ENCODE data around the gene TUBB4B. TPM values are rescaled to one million over a fixed set of nuclear protein-coding genes. Genes with fewer than 3 reads are reported as not detected.

TUBB4B gene
- total and polyA plus RNA-seq, 2 donors from 2014 or later, result 258 to 394 TPM

GRCh38 chr9:137194909-137195308 is 46.2 kb upstream of the TUBB4B start:
- Histone ChIP-seq H3K9ac (ENCODE audit: low read length in 3 of 3) (peak overlapping the region in 1 of 3 donors; percentile 19), H3K27me3 (ENCODE audit: control insufficient read depth, insufficient read depth, low read length) (no peaks in the 10 kb centered on the region), H3K4me3 (ENCODE audit: low read length in 3 of 3) (no peak overlapping the region), H3K27ac (ENCODE audit: low read depth in 2 of 2, low read length in 2 of 2) (peak overlapping the region in 1 of 2 donors; percentile 65), H3K36me3 (ENCODE audit: control insufficient read depth in 2 of 3, insufficient read depth in 3 of 3, low read length in 3 of 3) (peaks cover 0 to 9% (median 4%) of the 10 kb centered on the region in 3 donors), H3K9me3 (ENCODE audit: control insufficient read depth in 2 of 3, insufficient read depth in 1 of 3, low read length in 3 of 3) (no peaks in the 10 kb centered on the region), H3K4me1 (ENCODE audit: control insufficient read depth in 2 of 3, insufficient read depth in 2 of 3, low read depth in 1 of 3, low read length in 3 of 3) (peaks cover 0 to 55% (median 17%) of the 10 kb centered on the region in 3 donors)
- DNase-seq, result no peak
- intact Hi-C loops (cut with DNase I), result no loop called here
- no peak for FAIRE-seq
- TF ChIP-seq, protein P1, sequence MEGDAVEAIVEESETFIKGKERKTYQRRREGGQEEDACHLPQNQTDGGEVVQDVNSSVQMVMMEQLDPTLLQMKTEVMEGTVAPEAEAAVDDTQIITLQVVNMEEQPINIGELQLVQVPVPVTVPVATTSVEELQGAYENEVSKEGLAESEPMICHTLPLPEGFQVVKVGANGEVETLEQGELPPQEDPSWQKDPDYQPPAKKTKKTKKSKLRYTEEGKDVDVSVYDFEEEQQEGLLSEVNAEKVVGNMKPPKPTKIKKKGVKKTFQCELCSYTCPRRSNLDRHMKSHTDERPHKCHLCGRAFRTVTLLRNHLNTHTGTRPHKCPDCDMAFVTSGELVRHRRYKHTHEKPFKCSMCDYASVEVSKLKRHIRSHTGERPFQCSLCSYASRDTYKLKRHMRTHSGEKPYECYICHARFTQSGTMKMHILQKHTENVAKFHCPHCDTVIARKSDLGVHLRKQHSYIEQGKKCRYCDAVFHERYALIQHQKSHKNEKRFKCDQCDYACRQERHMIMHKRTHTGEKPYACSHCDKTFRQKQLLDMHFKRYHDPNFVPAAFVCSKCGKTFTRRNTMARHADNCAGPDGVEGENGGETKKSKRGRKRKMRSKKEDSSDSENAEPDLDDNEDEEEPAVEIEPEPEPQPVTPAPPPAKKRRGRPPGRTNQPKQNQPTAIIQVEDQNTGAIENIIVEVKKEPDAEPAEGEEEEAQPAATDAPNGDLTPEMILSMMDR (IDR thresholded peaks at IDR 0.05; ENCODE audit: borderline replicate concordance, extremely low read depth, insufficient read depth), result no peak

GRCh38 chr9:137195525-137196220 is 45.4 kb upstream of the TUBB4B start:
- Histone ChIP-seq H3K9ac (ENCODE audit: low read length in 3 of 3) (no peak overlapping the region), H3K27ac (ENCODE audit: low read depth in 2 of 2, low read length in 2 of 2) (peak overlapping the region in 1 of 2 donors; percentile 65), H3K4me3 (ENCODE audit: low read length in 3 of 3) (peak overlapping the region in 1 of 3 donors; percentile 29), H3K9me3 (ENCODE audit: control insufficient read depth in 2 of 3, insufficient read depth in 1 of 3, low read length in 3 of 3) (no peaks in the 10 kb centered on the region), H3K36me3 (ENCODE audit: control insufficient read depth in 2 of 3, insufficient read depth in 3 of 3, low read length in 3 of 3) (peaks cover 0 to 8% (median 4%) of the 10 kb centered on the region in 3 donors), H3K27me3 (ENCODE audit: control insufficient read depth, insufficient read depth, low read length) (no peaks in the 10 kb centered on the region), H3K4me1 (ENCODE audit: control insufficient read depth in 2 of 3, insufficient read depth in 2 of 3, low read depth in 1 of 3, low read length in 3 of 3) (peaks cover 0 to 48% (median 10%) of the 10 kb centered on the region in 3 donors)
- DNase-seq (no peak), FAIRE-seq (no peak)
- intact Hi-C loops (cut with DNase I), result no loop called here
- TF ChIP-seq, protein P1 (IDR thresholded peaks at IDR 0.05; ENCODE audit: borderline replicate concordance, extremely low read depth, insufficient read depth), result no peak

DNA sequence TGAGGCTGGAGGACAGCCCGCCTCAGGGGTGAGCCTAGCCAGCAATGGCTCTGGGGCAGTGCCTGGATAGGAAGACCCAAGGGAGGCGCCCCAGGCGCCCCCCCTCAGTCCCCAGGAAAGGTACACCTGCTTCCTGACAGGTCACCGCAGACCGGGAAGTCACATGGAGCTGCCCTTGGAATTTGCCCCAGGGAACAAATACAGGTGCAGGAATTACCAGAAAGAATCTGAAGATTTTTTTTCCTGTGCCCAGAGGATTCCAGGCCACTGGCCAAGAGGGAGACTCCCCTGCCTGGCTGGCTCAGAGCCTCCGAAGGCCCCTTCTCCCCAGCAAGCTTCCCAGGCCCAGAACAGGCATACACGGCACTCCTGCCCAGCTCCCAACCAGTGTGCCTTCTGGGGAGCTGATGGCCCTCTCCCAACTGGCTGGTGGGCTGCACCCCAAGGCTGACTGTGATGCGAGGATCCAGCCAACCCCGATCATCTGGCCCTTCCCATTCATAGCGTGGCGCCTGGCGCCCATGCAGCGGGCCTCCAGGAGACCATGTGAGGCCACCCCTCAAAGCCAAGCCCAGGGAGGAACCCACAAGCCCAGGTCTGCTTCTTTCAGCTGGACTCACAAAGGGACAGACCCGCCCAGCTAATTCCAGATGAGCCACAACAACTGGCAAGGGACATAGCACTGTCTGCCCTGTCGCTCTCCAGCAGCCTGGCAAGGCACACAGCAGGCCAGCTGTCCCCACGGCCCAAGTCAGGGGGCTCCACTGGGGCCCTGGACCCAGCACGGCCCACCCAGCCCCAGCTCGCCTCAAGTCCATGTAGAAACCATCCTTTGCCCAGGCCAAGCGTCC is 42.8 kb upstream of the TUBB4B start:
- Histone ChIP-seq H3K36me3 (ENCODE audit: control insufficient read depth in 2 of 3, insufficient read depth in 3 of 3, low read length in 3 of 3) (no peaks in the 10 kb centered on the region), H3K27ac (ENCODE audit: low read depth in 2 of 2, low read length in 2 of 2) (peak overlapping the region; percentile 63 to 77), H3K27me3 (ENCODE audit: control insufficient read depth, insufficient read depth, low read length) (no peaks in the 10 kb centered on the region), H3K4me1 (ENCODE audit: control insufficient read depth in 2 of 3, insufficient read depth in 2 of 3, low read depth in 1 of 3, low read length in 3 of 3) (peaks cover 0 to 52% (median 16%) of the 10 kb centered on the region in 3 donors), H3K9me3 (ENCODE audit: control insufficient read depth in 2 of 3, insufficient read depth in 1 of 3, low read length in 3 of 3) (no peaks in the 10 kb centered on the region), H3K9ac (ENCODE audit: low read length in 3 of 3) (peak overlapping the region in 1 of 3 donors; percentile 26), H3K4me3 (ENCODE audit: low read length in 3 of 3) (peak overlapping the region in 2 of 3 donors; percentile 48 to 67)
- intact Hi-C loops (cut with DNase I), result no loop called here
- TF ChIP-seq, protein P1 (IDR thresholded peaks at IDR 0.05; ENCODE audit: borderline replicate concordance, extremely low read depth, insufficient read depth), result no peak
- FAIRE-seq (no peak), DNase-seq (peak in 3 of 5 donors; percentile 22 to 43 (median 34))

Measured in kidney (tissue), 14 donors.